Endothelial cell of umbilical vein (primary cell): Measurements from ENCODE around the gene HAL. TPM values are rescaled to one million over a fixed set of nuclear protein-coding genes. Genes with fewer than 3 reads are reported as not detected.

ENCODE experiments used
- BruUV-seq: library from RNA; stranded (reverse); fragments of 400-500 nt; replicated peaks from 2 replicates; lab custom pipeline; 2021; lab: Mats Ljungman, UMichigan
- CTCF ChIA-PET: fragments of 300-600, 350-600 bp; sonication (Branson Sonifier 250); formaldehyde crosslinking; loops from one replicate; lab custom pipeline; 2021; ENCODE audit warnings: antibody characterized with exemption, inconsistent platforms; lab: Charles Lee
- POLR2A ChIA-PET: fragments of 300-600, 350-600 bp; sonication (Branson Sonifier 250); formaldehyde crosslinking; loops from one replicate; lab custom pipeline; 2021; ENCODE audit warnings: antibody characterized with exemption, inconsistent platforms; lab: Charles Lee
- DNase-seq: peaks from one replicate; pipeline ENCODE4 v3.0.0-alpha.2; 2011; ENCODE audit warnings: low read depth, low spot score
- FAIRE-seq: peaks from 2 replicates; lab custom pipeline; 2011; peaks lifted over from hg19 to GRCh38; lab: Jason Lieb, UNC
- H2AFZ ChIP-seq: 2 replicates; pipeline ENCODE4 v1.6.0; 2012; ENCODE audit warnings: low read depth, low read length, control low read depth, inconsistent platforms
- H3K27ac ChIP-seq: 2 replicates; pipeline ENCODE4 v1.5.1; 2011; ENCODE audit warnings: low read depth, mild to moderate bottlenecking, control low read depth, low read length, moderate library complexity; ENCODE audit not compliant: insufficient read depth
- H3K27me3 ChIP-seq, 2 experiments: 2 replicates each; pipeline versions ENCODE4 v1.6.0 to v1.6.1; 2011; ENCODE audit warnings: low read length in 2 of 2, mixed read lengths in 1 of 2; ENCODE audit not compliant: control insufficient read depth in 2 of 2, insufficient read depth in 2 of 2
- H3K36me3 ChIP-seq, 2 experiments: 2 replicates in 1 of 2; 3 replicates in 1 of 2; pipeline ENCODE4 v1.5.1; 2011; ENCODE audit warnings: low read length in 2 of 2, mild to moderate bottlenecking in 1 of 2, moderate library complexity in 1 of 2; ENCODE audit not compliant: control insufficient read depth in 2 of 2, insufficient read depth in 2 of 2; ENCODE audit errors: extremely low read depth in 1 of 2
- H3K4me1 ChIP-seq: 3 replicates; pipeline ENCODE4 v1.5.1; 2011; ENCODE audit warnings: mild to moderate bottlenecking, low read length; ENCODE audit not compliant: control insufficient read depth, insufficient read depth; ENCODE audit errors: extremely low read depth
- H3K4me2 ChIP-seq: 2 replicates; pipeline ENCODE4 v1.6.1; 2011; ENCODE audit warnings: low read length, control low read depth, mixed read lengths; ENCODE audit not compliant: insufficient read depth
- H3K4me3 ChIP-seq, 3 experiments: fragments of 200-600 bp in 1 of 3; sonication (generic), shearing (Covaris generic) in 1 of 3; replicated peaks in 1 of 3; 2 replicates each; pipeline ENCODE4 v1.5.1; 2011 to 2016; ENCODE audit warnings: control low read depth in 3 of 3, low read length in 3 of 3, mild to moderate bottlenecking in 2 of 3, inconsistent platforms in 1 of 3, low read depth in 1 of 3, moderate library complexity in 1 of 3; ENCODE audit not compliant: insufficient read depth in 1 of 3
- H3K79me2 ChIP-seq: 2 replicates; pipeline ENCODE4 v1.6.0; 2012; ENCODE audit warnings: low read length, inconsistent platforms; ENCODE audit not compliant: control insufficient read depth, insufficient read depth
- H3K9ac ChIP-seq: replicated peaks from 2 replicates; pipeline ENCODE3; 2011; ENCODE audit warnings: low read length, control low read depth; ENCODE audit not compliant: insufficient read depth; ENCODE audit errors: extremely low read depth
- H3K9me1 ChIP-seq: replicated peaks from 3 replicates; pipeline ENCODE4 v1.6.0; 2011; ENCODE audit warnings: mild to moderate bottlenecking, low read length; ENCODE audit not compliant: control insufficient read depth, insufficient read depth; ENCODE audit errors: extremely low read depth
- H3K9me3 ChIP-seq: replicated peaks from 2 replicates; pipeline ENCODE4 v1.5.1; 2012; ENCODE audit warnings: low read length, inconsistent platforms; ENCODE audit not compliant: control insufficient read depth, insufficient read depth
- H4K20me1 ChIP-seq: replicated peaks from 2 replicates; pipeline ENCODE3; 2011; ENCODE audit warnings: mild to moderate bottlenecking, low read length; ENCODE audit not compliant: control insufficient read depth, insufficient read depth; ENCODE audit errors: extremely low read depth
- CTCF ChIP-seq, 2 donors: IDR thresholded peaks; 1 replicate in 1 of 2; 2 replicates in 1 of 2; pipeline ENCODE4 v1.5.1; 2011; ENCODE audit warnings: low read length in 2 of 2, mild to moderate bottlenecking in 2 of 2, moderate library complexity in 2 of 2, control low read depth in 1 of 2, inconsistent platforms in 1 of 2, low read depth in 1 of 2; ENCODE audit not compliant: insufficient read depth in 1 of 2; ENCODE audit errors: extremely low read depth in 1 of 2
- EZH2 ChIP-seq: IDR thresholded peaks from 2 replicates; pipeline ENCODE4 v1.6.1; 2012; ENCODE audit warnings: borderline replicate concordance, low read depth, mild to moderate bottlenecking, moderate library complexity, low read length, inconsistent platforms; ENCODE audit not compliant: severe bottlenecking
- FOS ChIP-seq: IDR thresholded peaks from 2 replicates; pipeline ENCODE4 v1.6.1; 2011; ENCODE audit warnings: mild to moderate bottlenecking, low read length, moderate library complexity, borderline replicate concordance; ENCODE audit not compliant: insufficient read depth
- GATA2 ChIP-seq: IDR thresholded peaks from 2 replicates; pipeline ENCODE4 v1.7.0; 2011; ENCODE audit warnings: low read depth, mild to moderate bottlenecking, moderate library complexity, mixed read lengths, low read length; ENCODE audit not compliant: insufficient read length, insufficient read depth
- JUN ChIP-seq: IDR thresholded peaks from 2 replicates; pipeline ENCODE4 v1.6.1; 2011; ENCODE audit warnings: borderline replicate concordance, low read depth; ENCODE audit not compliant: insufficient read length, insufficient read depth
- MAX ChIP-seq: IDR thresholded peaks from 2 replicates; pipeline ENCODE4 v1.6.1; 2011; ENCODE audit not compliant: insufficient read depth, insufficient read length
- MYC ChIP-seq: IDR thresholded peaks from one replicate; pipeline ENCODE4 v1.6.1; 2011; ENCODE audit warnings: mild to moderate bottlenecking, low read depth, low read length
- POLR2A ChIP-seq: IDR thresholded peaks from 2 replicates; pipeline ENCODE4 v1.6.1; 2012; ENCODE audit warnings: low read depth, mild to moderate bottlenecking, control low read depth, low read length
- POLR2AphosphoS5 ChIP-seq: IDR thresholded peaks from 2 replicates; pipeline ENCODE4 v1.6.1; 2012; ENCODE audit warnings: low read depth, mild to moderate bottlenecking, control low read depth, low read length, moderate library complexity; ENCODE audit not compliant: insufficient read depth
- dilution Hi-C: fragments of 300-500 bp; cut with MboI; formaldehyde crosslinking; loops from one replicate; pipeline ENCODE4 v1.15.0; 2019; ENCODE audit warnings: low sequenced_read_pairs; ENCODE audit not compliant: extremely low pct_ligation_motif_present
- intact Hi-C: fragments of 100-400 bp; cut with micrococcal nuclease; formaldehyde crosslinking; loops from one replicate; pipeline ENCODE4 v1.10.0; 2022
- polyA plus RNA-seq, 4 experiments: library from polyadenylated mRNA; depleted of rRNA in 3 of 4; stranded (reverse) in 3 of 4; unstranded in 1 of 4; fragments of >200 nt; gene quantifications; 2 replicates each; pipeline versions ENCODE4 v1.2.1 to v1.2.3, GENCODE V29; 2011 to 2012; ENCODE audit warnings: missing spikeins in 1 of 4
- total RNA-seq: library from RNA; stranded (reverse); gene quantifications from 2 replicates; pipeline ENCODE4 v1.2.3, GENCODE V29; 2021

Gene HAL
- total and polyA plus RNA-seq, 2 donors (not counting 3 experiments of a cell fraction or from before 2014, with no cell fraction given), result 0.18 to 0.62 TPM

GRCh38 chr12:96033549-96034389 is 37.6 kb upstream of the HAL start:
- no peaks in the 10 kb centered on the region for H3K79me2 ChIP-seq
- CTCF ChIA-PET, result interaction anchor here (1.5 kb wide), 1 partner anchor 19 kb away, joined by 3 read pairs; no protein-coding TSS in a partner anchor
- BruUV-seq, result TSS peak; percentile 41
- peak overlapping the region in 2 of 3 experiments; percentile 73 to 87 for H3K4me3 ChIP-seq
- peak overlapping the region; percentile 89 for H3K4me2 ChIP-seq
- H3K27ac ChIP-seq, result no peak overlapping the region
- no peaks in the 10 kb centered on the region for H3K36me3 ChIP-seq
- H3K9me1 ChIP-seq, result no peaks in the 10 kb centered on the region
- FAIRE-seq (no peak), DNase-seq (peak; percentile 12)
- POLR2A ChIA-PET, result no interaction called here
- intact Hi-C loops, result no loop called here
- TF ChIP-seq MYC, result no peak
- peak; percentile 36 for TF ChIP-seq GATA2
- no peak for TF ChIP-seq FOS
- H3K4me1 ChIP-seq, result peaks cover 10% of the 10 kb centered on the region
- no peak overlapping the region for H3K9ac ChIP-seq
- no peak overlapping the region for H2AFZ ChIP-seq
- dilution Hi-C loops, result no loop called here
- no peaks in the 10 kb centered on the region for H3K9me3 ChIP-seq
- no peaks in the 10 kb centered on the region for H4K20me1 ChIP-seq
- no peaks in the 10 kb centered on the region for H3K27me3 ChIP-seq

- no peak overlapping the region for H3K4me3 ChIP-seq
- FAIRE-seq (no peak), DNase-seq (peak; percentile 18)
- peaks cover 7% of the 10 kb centered on the region for H3K4me1 ChIP-seq
- ChIA-PET POLR2A (no interaction called here), CTCF (no interaction called here)
- dilution Hi-C loops (no loop called here), intact Hi-C loops (no loop called here)
- H3K27me3 ChIP-seq, result no peaks in the 10 kb centered on the region
- no peaks in the 10 kb centered on the region for H3K9me3 ChIP-seq
- H2AFZ ChIP-seq, result no peak overlapping the region
- no peaks in the 10 kb centered on the region for H4K20me1 ChIP-seq
- TF ChIP-seq MYC, result no peak
- TF ChIP-seq MAX, result no peak
- TF ChIP-seq FOS, result no peak
- no peak for TF ChIP-seq CTCF (IDR thresholded peaks at IDR 0.05; ENCODE audit: extremely low read depth in 1 of 2, insufficient read depth in 1 of 2, low read depth in 1 of 2, low read length in 2 of 2)
- no peak for TF ChIP-seq EZH2
- TF ChIP-seq POLR2AphosphoS5, result no peak
- no peak for TF ChIP-seq GATA2
- TF ChIP-seq POLR2A, result no peak
- no peak for TF ChIP-seq JUN
- no peak overlapping the region for H3K27ac ChIP-seq
- no peak overlapping the region for H3K9ac ChIP-seq
- no peaks in the 10 kb centered on the region for H3K79me2 ChIP-seq
- peaks cover 0 to 3% of the 10 kb centered on the region in 2 experiments for H3K36me3 ChIP-seq
- BruUV-seq, result no TSS peak
- no peak overlapping the region for H3K4me2 ChIP-seq
- no peaks in the 10 kb centered on the region for H3K9me1 ChIP-seq
These were observed 33.7 kb upstream of the HAL start for GRCh38 chr12:96029826-96030225.
